HG02938 (cell line): ENCODE results near the gene HES5.
"Not testable (repeated sequence)": the region's sequence is repeated elsewhere in the genome, so short reads cannot be mapped to it uniquely, and the experiment has no call there.

Source experiments
- ATAC-seq: cut with Tn5 transposase; IDR thresholded peaks from one replicate; pipeline ENCODE4 v1.9.1; 2021; ENCODE audit warnings: mild to moderate bottlenecking, moderate library complexity; ENCODE audit not compliant: unreplicated experiment

Gene HES5

GRCh38 chr1:2561446-2561845, 31.4 kb upstream of the HES5 start:
- ATAC-seq, result no peak

DNA sequence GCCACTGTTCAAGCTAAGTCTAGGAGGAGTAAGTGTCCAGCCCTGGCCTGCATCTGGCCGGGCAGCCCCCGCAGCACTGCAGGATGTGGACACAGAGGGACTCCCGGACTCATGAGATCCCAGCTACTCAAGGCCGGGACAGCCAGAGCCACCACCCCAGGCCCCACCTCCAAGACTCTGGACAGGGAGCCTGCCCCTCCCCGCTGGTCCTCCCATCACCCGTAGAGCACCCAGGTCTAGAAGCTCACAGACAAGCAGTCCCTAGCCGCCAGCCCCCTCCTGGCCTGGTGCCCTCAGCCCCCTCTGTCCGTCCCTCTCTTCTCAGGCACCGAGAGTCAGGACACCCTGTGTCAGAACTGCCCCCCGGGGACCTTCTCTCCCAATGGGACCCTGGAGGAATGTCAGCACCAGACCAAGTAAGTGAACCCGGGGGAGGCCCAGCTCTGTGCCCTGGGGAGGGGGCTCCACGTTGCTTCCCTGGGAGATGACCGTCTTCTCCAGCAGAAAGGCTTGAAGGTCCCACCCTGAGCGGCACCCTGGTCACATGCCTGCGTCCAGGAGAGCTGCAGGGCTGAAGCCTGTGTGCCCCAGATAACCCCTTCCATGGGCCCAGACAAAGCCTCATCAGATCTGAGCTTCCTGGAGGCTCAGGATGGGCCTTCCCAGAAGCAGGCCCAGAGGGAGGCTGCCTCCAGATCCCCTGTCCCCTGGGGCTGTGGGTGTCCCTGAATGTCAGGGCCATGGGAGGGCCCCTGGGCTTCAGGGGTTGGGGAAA, 30.4 kb upstream of the HES5 start:
- no peak for ATAC-seq

- ATAC-seq, result no peak
Measured at GRCh38 chr1:2559509-2560298, 29.6 kb upstream of the HES5 start.

- ATAC-seq, result no peak
Measured at GRCh38 chr1:2558861-2559260, 28.8 kb upstream of the HES5 start.

- ATAC-seq, result no peak
Measured at GRCh38 chr1:2558420-2558819, 28.4 kb upstream of the HES5 start.

DNA sequence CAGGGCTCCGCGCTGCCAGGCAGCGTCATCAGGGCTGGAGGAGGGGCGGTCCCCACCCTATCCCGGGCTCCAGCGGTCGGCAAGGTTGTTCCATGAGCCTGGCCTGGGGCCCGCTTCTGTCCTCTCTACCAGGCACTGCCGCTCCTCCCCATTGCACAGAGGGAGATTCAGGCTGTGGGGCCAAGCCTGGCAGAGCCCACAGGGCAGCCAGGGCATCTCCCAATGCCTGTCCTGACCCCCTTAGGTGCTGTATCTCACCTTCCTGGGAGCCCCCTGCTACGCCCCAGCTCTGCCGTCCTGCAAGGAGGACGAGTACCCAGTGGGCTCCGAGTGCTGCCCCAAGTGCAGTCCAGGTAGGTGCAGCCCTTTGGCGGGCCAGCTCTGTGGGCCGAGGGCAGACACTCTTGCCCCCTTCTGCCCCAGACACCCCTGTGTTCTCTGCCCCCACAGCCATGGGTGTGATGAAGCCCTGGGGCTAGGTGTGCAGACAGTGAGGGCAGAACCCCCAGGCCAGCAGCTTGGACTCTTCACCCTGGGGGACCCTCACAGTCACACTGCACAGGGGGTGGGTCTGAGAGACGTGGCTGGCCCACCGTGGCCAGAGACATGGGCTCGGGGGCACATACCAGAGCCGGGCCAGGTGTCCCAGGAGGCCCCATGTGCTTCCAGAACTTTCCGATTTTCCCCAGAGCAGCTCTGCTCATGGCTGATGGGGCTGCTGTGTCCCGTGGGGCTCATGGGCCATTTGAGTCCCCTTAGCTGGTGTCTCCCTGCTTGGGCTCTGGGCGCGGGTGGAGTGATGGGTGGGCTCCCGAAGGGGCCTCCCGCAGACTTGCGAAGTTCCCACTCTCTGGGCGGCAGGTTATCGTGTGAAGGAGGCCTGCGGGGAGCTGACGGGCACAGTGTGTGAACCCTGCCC, 27.7 kb upstream of the HES5 start:
- ATAC-seq, result no peak

DNA sequence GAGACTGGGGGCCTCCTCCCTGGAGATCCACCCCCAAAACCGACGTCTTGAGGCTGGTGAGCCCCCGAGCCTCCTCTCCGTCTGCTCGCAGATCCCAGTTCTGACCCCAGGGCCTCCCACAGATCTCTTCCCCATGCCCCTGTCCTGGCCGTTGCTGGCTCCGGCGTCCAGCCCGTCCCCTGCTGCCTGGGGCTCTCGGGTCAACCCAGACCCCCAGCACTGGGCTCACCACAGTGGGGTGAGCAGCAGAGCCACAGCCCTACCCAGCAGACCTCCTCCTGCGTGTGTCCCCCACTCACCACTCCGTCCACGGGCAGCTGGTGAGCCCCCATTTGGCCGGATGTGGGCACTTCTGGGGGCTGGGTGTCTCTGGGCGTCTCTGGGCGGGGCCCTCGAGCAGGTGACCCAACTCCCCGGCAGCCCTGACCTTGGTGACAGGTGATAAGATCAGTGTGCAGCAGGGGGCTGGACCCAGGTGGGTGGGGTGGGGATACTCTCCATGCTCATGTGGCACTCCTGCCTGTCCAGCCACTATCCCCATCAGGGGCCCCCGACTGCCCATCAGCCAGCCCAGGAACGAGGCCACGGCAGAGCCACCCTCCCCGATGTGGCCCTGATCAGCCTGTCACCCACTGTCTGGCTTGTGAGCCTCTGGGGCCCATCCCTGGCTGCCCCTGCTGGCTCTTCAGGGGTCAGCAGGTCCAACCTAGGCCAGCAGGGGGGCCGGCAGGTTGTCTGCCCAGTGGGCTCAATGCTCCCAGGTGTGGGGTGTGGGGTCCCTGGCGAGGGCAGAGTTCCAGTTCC, 26.8 kb upstream of the HES5 start:
- peak; percentile 28 for ATAC-seq

DNA sequence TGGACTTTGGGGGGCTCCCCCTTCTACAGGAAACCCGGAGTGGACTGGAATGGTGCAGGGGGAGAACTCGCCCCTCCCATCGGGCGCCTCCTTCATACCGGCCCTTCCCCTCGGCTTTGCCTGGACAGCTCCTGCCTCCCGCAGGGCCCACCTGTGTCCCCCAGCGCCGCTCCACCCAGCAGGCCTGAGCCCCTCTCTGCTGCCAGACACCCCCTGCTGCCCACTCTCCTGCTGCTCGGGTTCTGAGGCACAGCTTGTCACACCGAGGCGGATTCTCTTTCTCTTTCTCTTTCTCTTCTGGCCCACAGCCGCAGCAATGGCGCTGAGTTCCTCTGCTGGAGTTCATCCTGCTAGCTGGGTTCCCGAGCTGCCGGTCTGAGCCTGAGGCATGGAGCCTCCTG, 26.2 kb upstream of the HES5 start, which contains the start of gene TNFRSF14:
TNFRSF14 (plus strand) TSS at position 95 of the 401 bp plus-strand sequence; CDS start at position 389, 294 bp downstream.
- peak; percentile 53 for ATAC-seq

DNA sequence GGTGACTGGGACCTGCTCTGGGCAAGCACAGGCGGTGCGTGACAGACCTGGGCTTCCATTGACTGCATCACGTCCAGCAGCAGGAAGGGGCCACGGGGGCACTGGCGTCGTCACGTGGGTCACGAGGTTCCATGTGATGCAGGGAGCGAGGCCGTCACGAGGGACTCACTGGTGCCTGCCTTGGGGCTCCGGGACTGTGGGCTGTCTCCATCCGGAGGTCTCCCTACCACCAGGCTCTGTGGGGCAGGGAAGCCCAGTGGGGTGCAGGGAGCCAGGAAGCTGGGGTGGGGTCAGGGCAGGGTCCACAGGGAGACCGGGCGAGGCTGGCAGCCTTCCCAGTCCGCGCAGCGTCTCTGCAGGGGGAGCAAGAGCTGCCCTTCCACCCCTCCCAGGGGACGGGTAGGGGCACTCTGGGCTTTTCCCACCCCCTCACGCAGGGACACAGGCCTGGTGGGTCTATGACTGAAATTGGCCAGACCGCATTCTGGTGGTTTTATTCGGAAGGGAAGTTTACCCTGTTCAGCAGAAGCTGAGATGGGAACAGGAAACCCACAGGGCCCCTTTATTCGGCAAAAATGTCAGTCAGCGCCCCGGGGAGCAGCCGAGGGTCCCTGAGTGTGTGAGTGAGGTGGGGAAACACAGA, 25.7 kb upstream of the HES5 start:
- ATAC-seq, result peak; percentile 26

- no peak for ATAC-seq
Measured at GRCh38 chr1:2554621-2555387, 24.7 kb upstream of the HES5 start.

- no peak for ATAC-seq
Measured at GRCh38 chr1:2553871-2554620, 24.0 kb upstream of the HES5 start.

DNA sequence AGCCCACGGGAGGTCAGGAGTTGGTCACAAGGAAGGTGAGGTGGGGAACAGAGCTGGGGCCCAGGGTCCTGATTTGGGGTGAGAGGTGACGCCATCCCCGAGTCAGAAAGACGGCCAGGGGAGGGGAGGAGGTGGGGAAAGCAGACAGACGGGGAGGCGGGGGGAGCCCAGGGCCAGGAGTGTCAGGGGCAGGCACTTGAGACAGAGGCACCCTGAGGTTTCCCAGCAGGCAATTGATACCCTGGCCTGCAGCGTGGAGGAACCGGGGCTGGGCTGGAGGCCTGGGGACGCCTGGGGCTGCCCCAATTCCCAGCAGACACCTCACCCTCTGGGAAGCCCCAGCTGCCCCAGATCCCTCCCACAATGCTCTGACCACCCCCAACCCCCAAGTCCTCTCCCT, 23.0 kb upstream of the HES5 start:
- ATAC-seq, result not testable (repeated sequence)

GRCh38 chr1:2552189-2552588, 22.1 kb upstream of the HES5 start:
- no peak for ATAC-seq

DNA sequence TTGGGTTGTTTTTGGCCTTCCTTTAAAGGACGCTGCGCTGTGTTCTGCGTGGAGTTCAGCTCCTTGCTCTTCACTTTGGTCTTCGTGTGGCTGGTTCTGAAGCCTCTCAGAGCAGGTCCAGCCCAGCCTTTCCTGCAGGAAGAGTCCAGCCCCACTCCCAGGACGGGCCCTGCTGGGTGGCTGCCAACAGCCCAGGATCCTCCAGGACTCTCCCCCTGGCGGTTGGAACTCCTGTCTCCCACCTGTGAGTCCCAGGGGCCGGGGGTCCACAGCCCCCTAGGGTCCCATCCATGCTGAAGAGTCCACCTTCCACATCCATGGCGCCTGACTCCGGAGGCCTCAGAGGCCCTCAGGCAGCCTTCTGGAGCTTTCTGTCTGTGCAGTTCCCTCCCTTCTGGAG, 21.5 kb upstream of the HES5 start:
- not testable (repeated sequence) for ATAC-seq

- ATAC-seq, result not testable (repeated sequence)
Measured at GRCh38 chr1:2550309-2550861, 20.3 kb upstream of the HES5 start.

GRCh38 chr1:2549367-2550029, 19.4 kb upstream of the HES5 start:
- ATAC-seq, result not testable (repeated sequence)

DNA sequence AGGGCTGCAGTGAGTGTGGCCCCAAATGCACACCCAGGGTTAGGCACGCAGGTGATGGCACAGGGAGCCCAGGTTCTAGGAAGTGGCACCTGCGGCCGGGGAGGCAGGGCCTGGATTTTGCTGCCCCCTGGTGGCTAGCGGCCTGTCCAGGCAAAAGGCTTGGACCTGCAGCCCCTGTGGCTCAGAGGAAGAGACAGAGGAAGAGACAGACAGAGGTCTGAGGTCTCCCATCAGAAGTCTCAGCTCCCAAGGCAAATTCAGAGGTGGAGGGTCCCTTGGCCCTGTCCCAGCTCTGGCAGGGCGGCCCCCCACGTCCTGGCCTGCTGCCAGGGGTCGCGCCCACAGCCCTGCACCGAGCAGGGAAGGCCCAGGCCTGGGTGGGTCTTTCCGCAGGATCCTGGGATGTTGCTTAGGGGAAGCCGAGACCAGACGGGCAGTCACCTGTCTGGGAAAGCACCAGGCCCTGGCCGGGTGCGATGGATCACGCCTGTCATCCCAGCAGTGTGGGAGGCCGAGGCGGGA, 18.1 kb upstream of the HES5 start:
- ATAC-seq, result no peak
